ENCODE data around the gene SIPA1L2. TPM values are rescaled to one million over a fixed set of nuclear protein-coding genes. Genes with fewer than 3 reads are reported as not detected.

SIPA1L2 gene
- total and polyA plus RNA-seq, 2 of the 4 experiments (the other 2 are of a cell fraction): 7.1 to 13.4 TPM

GRCh38 chr1:232608427-232608826 lies 21.5 kb downstream of the SIPA1L2 start:
- Histone ChIP-seq H2BK20ac (ENCODE audit: low read depth, low read length) (no peak overlapping the region), H4K8ac (ENCODE audit: low read depth in 2 of 2, low read length in 2 of 2) (no peak overlapping the region), H3K79me1 (ENCODE audit: low read depth in 1 of 2, low read length in 2 of 2) (peaks cover 0 to 16% of the 10 kb centered on the region in 2 experiments; a peak in 3 of 4 replicates), H2AFZ (replicated peaks; ENCODE audit: low read length, poor library complexity) (no peak overlapping the region), H2BK5ac (ENCODE audit: low read depth, low read length, poor library complexity, severe bottlenecking) (no peak overlapping the region), H3K14ac (replicated peaks; ENCODE audit: low read depth, low read length) (no peak overlapping the region), H3K4me2 (ENCODE audit: low read depth, low read length) (no peak overlapping the region), H4K20me1 (ENCODE audit: insufficient read depth, low read length) (no peaks in the 10 kb centered on the region; the same call in 1 of the 2 replicates), H2AK5ac (ENCODE audit: low read depth, low read length) (no peak overlapping the region; the same call in 1 of the 2 replicates), H3K18ac (ENCODE audit: low read depth, low read length) (no peak overlapping the region), H2AK9ac (replicated peaks; ENCODE audit: low read depth, low read length, poor library complexity) (no peak overlapping the region), H3K27me3 (ENCODE audit: control insufficient read depth, insufficient read depth, low read length) (no peaks in the 10 kb centered on the region), H3K4me1 (ENCODE audit: control insufficient read depth, insufficient read depth, low read length) (peaks cover 4% of the 10 kb centered on the region), H3K36me3 (ENCODE audit: control insufficient read depth, insufficient read depth, low read length) (peaks cover 2% of the 10 kb centered on the region; the same call in 1 of the 2 replicates), H3K56ac (ENCODE audit: extremely low read depth, insufficient read depth, low read length) (no peak overlapping the region), H4K5ac (ENCODE audit: low read depth, low read length) (no peak overlapping the region), H3K9me3 (ENCODE audit: control insufficient read depth, insufficient read depth, low read length) (no peaks in the 10 kb centered on the region), H4K91ac (ENCODE audit: insufficient read depth, low read depth, low read length) (no peak overlapping the region), H3K9ac (ENCODE audit: low read depth, low read length) (no peak overlapping the region), H2BK120ac (ENCODE audit: low read depth, low read length) (no peak overlapping the region), H2BK15ac (ENCODE audit: low read depth, low read length) (no peak overlapping the region), H3K4me3 (ENCODE audit: insufficient read depth, low read depth, low read length) (no peak overlapping the region), H3K9me1 (ENCODE audit: insufficient read depth, low read length) (peaks cover 6% of the 10 kb centered on the region), H3K23ac (ENCODE audit: low read depth, low read length) (no peak overlapping the region), H3K27ac (ENCODE audit: insufficient read depth, low read length) (no peak overlapping the region), H3K4ac (ENCODE audit: low read depth, low read length) (no peak overlapping the region)
- intact Hi-C loops (cut with micrococcal nuclease) (no loop called here), in situ Hi-C loops (cut with MboI; ENCODE audit: low sequenced_read_pairs) (no loop called here), dilution Hi-C loops (cut with HindIII; ENCODE audit: low sequenced_read_pairs, unreplicated experiment) (no loop called here)
- ATAC-seq (ENCODE audit: low read depth) (no peak), DNase-seq (no peak)
- ChIA-PET POLR2A (ENCODE audit: unreplicated experiment) (interaction anchor here (0.6 kb wide), 1 partner anchor 17 kb away, joined by 4 read pairs; no protein-coding TSS in a partner anchor), CTCF (interaction anchor here (0.7 kb wide), 1 partner anchor 8 kb away, joined by 3 read pairs; no protein-coding TSS in a partner anchor)
- no peak for TF ChIP-seq MAZ (IDR thresholded peaks at IDR 0.05; ENCODE audit: borderline replicate concordance, low read depth, low read length)
- no peak for TF ChIP-seq RAD21 (IDR thresholded peaks at IDR 0.05; ENCODE audit: low read length)
- TF ChIP-seq, protein P1, sequence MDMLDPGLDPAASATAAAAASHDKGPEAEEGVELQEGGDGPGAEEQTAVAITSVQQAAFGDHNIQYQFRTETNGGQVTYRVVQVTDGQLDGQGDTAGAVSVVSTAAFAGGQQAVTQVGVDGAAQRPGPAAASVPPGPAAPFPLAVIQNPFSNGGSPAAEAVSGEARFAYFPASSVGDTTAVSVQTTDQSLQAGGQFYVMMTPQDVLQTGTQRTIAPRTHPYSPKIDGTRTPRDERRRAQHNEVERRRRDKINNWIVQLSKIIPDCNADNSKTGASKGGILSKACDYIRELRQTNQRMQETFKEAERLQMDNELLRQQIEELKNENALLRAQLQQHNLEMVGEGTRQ (IDR thresholded peaks at IDR 0.05; ENCODE audit: low read depth, low read length): no peak
- TF ChIP-seq CHD1 (IDR thresholded peaks at IDR 0.05; ENCODE audit: low read depth, low read length): no peak
- TF ChIP-seq ELK1 (IDR thresholded peaks at IDR 0.05; ENCODE audit: borderline replicate concordance, low read depth, low read length): no peak
- no peak for TF ChIP-seq MXI1 (IDR thresholded peaks at IDR 0.05; ENCODE audit: borderline replicate concordance, low read depth, low read length)
- no peak for TF ChIP-seq CTCF (conservative IDR thresholded peaks at IDR 0.05; ENCODE audit: low read depth, low read length)
- TF ChIP-seq BHLHE40 (IDR thresholded peaks at IDR 0.05; ENCODE audit: low read depth, low read length): no peak
- TF ChIP-seq MAFK (IDR thresholded peaks at IDR 0.05; ENCODE audit: low read depth, low read length): no peak
- no peak for TF ChIP-seq CEBPB (IDR thresholded peaks at IDR 0.05; ENCODE audit: low read depth, low read length)
- TF ChIP-seq RCOR1 (IDR thresholded peaks at IDR 0.05; ENCODE audit: insufficient replicate concordance, low read length): no peak
- TF ChIP-seq SMC3 (IDR thresholded peaks at IDR 0.05; ENCODE audit: low read depth, low read length): no peak
- TF ChIP-seq RFX5 (IDR thresholded peaks at IDR 0.05; ENCODE audit: low read depth, low read length): no peak
- no peak for TF ChIP-seq POLR2A (IDR thresholded peaks at IDR 0.05; ENCODE audit: low read depth, low read length)
- TF ChIP-seq FOS (IDR thresholded peaks at IDR 0.05; ENCODE audit: low read depth, low read length): no peak
- BruUV-seq (replicated peaks): TSS peak; percentile 14
- WGBS, 2 experiments (ENCODE audit: extremely low coverage in 2 of 2, insufficient read length in 1 of 2): 67% methylated on average over 1 of the region's 4 CpGs; no CpG with 5 or more reads in 1 of the 2 experiments

All from IMR-90 (cell line).